HepG2 (cell line): ENCODE measurements around the gene CD163L1.

Source experiments
- ARID2 ChIP-seq: sonication (generic); formaldehyde crosslinking; IDR thresholded peaks from 2 replicates; pipeline ENCODE4 v1.8.1; 2022; ENCODE audit warnings: mild to moderate bottlenecking, missing genetic modification reagents, borderline replicate concordance
- EHMT2 ChIP-seq: fragments of 200-600 bp; sonication (generic); IDR thresholded peaks from 2 replicates; pipeline ENCODE4 v1.7.0; 2017; ENCODE audit warnings: antibody characterized with exemption, low read depth, low read length, borderline replicate concordance
- GTF2F1 ChIP-seq: fragments of 150-350 bp; IDR thresholded peaks from 2 replicates; pipeline ENCODE4 v1.6.1; 2014; ENCODE audit warnings: low read length
- NFE2 ChIP-seq: sonication (generic); formaldehyde crosslinking; IDR thresholded peaks from 2 replicates; pipeline ENCODE4 v1.4.0; 2020; ENCODE audit warnings: missing genetic modification reagents
- SMAD1 ChIP-seq: sonication (generic); formaldehyde crosslinking; IDR thresholded peaks from 2 replicates; pipeline ENCODE4 v1.4.0; 2020; ENCODE audit warnings: missing genetic modification reagents, low read depth, mild to moderate bottlenecking, borderline replicate concordance
- STAT5B ChIP-seq: sonication (generic); formaldehyde crosslinking; IDR thresholded peaks from 2 replicates; pipeline ENCODE4 v1.4.0; 2020; ENCODE audit warnings: missing genetic modification reagents
- TAF1 ChIP-seq: sonication (generic); formaldehyde crosslinking; IDR thresholded peaks from 2 replicates; pipeline ENCODE4 v1.4.0; 2020; ENCODE audit warnings: missing genetic modification reagents
- ZFX ChIP-seq: sonication (generic); formaldehyde crosslinking; IDR thresholded peaks from 2 replicates; pipeline ENCODE4 v1.4.0; 2020; ENCODE audit warnings: mild to moderate bottlenecking, low read depth, missing genetic modification reagents, moderate library complexity
- ZNF143 ChIP-seq: sonication (generic); formaldehyde crosslinking; IDR thresholded peaks from 2 replicates; pipeline ENCODE4 v1.4.0; 2020; ENCODE audit warnings: missing genetic modification reagents
- ZNF274 ChIP-seq: sonication (generic); formaldehyde crosslinking; IDR thresholded peaks from 2 replicates; pipeline ENCODE4 v1.5.1; 2020; ENCODE audit warnings: mild to moderate bottlenecking, missing genetic modification reagents
- TF ChIP-seq, protein P1 (sequence below): sonication (generic); formaldehyde crosslinking; IDR thresholded peaks from 2 replicates; pipeline ENCODE4 v1.4.0; 2020; ENCODE audit warnings: mild to moderate bottlenecking, missing genetic modification reagents
- TF ChIP-seq, protein P2 (sequence below): sonication (generic); formaldehyde crosslinking; IDR thresholded peaks from 2 replicates; pipeline ENCODE4 v1.4.0; 2020; ENCODE audit warnings: missing genetic modification reagents

DNA sequence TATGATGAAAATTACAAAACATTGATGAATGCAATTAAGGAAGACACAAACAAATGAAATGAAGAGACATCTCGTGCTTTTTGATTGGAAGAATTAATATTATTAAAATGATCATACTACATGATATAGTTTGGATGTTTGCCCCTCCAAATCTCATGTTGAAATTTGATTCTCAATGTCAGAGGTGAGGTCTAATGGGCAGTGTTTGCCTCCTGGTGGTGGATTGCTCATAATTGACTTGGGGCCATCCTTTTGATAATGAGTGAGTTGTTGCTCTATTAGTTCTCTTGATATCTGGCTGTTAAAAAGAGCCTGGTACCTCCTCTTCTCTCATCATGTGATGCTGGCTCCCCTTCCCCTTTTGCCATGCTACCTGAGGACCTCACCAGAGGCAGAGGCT lies 56.7 kb downstream of the CD163L1 start:
- TF ChIP-seq ZNF143 (CRISPR knock-in tag) (no peak), EHMT2 (no peak), ZFX (no peak), GTF2F1 (no peak), ZNF274 (no peak), TAF1 (CRISPR knock-in tag) (no peak), SMAD1 (CRISPR knock-in tag) (no peak), STAT5B (CRISPR knock-in tag) (no peak), ARID2 (no peak), NFE2 (CRISPR knock-in tag) (no peak)
- TF ChIP-seq, protein P1, sequence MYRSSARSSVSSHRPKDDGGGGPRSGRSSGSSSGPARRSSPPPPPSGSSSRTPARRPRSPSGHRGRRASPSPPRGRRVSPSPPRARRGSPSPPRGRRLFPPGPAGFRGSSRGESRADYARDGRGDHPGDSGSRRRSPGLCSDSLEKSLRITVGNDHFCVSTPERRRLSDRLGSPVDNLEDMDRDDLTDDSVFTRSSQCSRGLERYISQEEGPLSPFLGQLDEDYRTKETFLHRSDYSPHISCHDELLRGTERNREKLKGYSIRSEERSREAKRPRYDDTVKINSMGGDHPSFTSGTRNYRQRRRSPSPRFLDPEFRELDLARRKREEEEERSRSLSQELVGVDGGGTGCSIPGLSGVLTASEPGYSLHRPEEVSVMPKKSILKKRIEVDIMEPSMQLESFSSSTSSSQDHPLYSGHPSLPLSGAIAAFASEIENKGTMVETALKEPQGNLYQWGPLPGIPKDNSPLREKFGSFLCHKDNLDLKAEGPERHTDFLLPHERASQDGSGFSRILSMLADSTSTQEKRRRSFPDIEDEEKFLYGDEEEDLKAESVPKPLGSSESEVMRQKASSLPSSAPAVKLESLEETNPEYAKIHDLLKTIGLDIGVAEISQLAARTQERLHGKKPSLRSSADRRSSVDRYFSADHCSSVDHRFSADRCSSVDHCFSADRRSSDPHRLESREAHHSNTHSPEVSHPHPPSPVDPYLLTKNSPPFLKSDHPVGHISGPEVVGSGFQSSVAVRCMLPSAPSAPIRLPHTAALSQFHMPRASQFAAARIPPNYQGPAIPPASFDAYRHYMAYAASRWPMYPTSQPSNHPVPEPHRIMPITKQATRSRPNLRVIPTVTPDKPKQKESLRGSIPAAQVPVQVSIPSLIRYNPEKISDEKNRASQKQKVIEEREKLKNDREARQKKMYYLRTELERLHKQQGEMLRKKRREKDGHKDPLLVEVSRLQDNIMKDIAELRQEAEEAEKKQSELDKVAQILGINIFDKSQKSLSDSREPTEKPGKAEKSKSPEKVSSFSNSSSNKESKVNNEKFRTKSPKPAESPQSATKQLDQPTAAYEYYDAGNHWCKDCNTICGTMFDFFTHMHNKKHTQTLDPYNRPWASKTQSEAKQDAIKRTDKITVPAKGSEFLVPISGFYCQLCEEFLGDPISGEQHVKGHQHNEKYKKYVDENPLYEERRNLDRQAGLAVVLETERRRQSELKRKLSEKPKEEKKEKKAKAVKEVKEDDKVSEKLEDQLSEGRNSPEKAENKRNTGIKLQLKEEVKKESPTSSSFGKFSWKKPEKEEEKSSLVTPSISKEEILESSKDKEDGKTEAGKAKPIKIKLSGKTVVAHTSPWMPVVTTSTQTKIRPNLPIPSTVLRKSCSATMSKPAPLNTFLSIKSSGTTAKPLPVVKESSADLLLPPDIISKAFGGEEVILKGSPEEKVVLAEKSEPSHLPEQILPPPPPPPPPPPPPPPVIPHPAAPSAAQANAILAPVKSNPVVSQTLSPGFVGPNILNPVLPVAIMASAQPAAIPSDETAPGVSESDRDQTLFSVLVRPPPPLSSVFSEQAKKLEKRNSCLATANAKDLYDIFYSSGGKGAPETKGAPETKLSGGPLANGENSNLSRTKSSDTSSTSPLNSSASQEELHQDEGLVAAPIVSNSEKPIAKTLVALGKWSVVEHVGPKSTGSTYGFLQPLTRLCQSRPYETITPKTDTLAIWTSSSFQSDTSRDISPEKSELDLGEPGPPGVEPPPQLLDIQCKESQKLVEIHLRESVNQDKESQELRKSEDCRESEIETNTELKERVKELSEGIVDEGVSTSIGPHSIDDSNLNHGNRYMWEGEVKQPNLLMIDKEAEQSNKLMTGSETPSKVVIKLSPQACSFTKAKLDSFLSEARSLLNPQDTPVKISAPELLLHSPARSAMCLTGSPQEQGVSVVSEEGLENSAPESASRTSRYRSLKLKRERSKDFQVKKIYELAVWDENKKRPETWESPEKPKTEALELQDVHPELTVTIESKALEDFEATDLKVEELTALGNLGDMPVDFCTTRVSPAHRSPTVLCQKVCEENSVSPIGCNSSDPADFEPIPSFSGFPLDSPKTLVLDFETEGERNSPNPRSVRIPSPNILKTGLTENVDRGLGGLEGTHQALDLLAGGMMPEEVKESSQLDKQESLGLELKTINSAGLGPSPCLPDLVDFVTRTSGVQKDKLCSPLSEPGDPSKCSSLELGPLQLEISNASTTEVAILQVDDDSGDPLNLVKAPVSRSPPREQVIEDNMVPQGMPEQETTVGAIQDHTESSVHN (CRISPR knock-in tag): no peak
- TF ChIP-seq, protein P2, sequence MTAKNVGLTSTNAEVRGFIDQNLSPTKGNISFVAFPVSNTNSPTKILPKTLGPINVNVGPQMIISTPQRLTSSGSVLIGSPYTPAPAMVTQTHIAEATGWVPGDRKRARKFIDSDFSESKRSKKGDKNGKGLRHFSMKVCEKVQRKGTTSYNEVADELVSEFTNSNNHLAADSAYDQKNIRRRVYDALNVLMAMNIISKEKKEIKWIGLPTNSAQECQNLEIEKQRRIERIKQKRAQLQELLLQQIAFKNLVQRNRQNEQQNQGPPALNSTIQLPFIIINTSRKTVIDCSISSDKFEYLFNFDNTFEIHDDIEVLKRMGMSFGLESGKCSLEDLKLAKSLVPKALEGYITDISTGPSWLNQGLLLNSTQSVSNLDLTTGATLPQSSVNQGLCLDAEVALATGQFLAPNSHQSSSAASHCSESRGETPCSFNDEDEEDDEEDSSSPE (CRISPR knock-in tag): no peak
